MM.1S (cell line): Measurements from ENCODE around the gene C1orf116.

Experiments
- DNase-seq: peaks from one replicate; pipeline ENCODE4 v3.0.0-alpha.2; 2015
- H2AFZ ChIP-seq: fragments of 300-600 bp; sonication (generic); 2 replicates; pipeline ENCODE4 v1.6.0; 2016; ENCODE audit warnings: antibody characterized with exemption, low read length
- H3F3A ChIP-seq: fragments of 300-600 bp; sonication (generic); 2 replicates; pipeline ENCODE4 v1.6.1; 2016; ENCODE audit warnings: mild to moderate bottlenecking, antibody characterized with exemption, low read length, moderate library complexity, mixed read lengths; ENCODE audit not compliant: insufficient read depth
- H3K27ac ChIP-seq: fragments of 300-600 bp; sonication (generic); 2 replicates; pipeline ENCODE4 v1.5.1; 2016; ENCODE audit warnings: mild to moderate bottlenecking, low read length
- H3K27me3 ChIP-seq: fragments of 300-600 bp; sonication (generic); replicated peaks from 2 replicates; pipeline ENCODE4 v1.6.0; 2016; ENCODE audit warnings: low read length; ENCODE audit not compliant: insufficient read depth
- H3K36me3 ChIP-seq: fragments of 300-600 bp; sonication (generic); replicated peaks from 2 replicates; pipeline ENCODE4 v1.6.1; 2016; ENCODE audit warnings: mild to moderate bottlenecking, low read length, mixed read lengths; ENCODE audit not compliant: insufficient read depth
- H3K4me1 ChIP-seq: fragments of 300-600 bp; sonication (generic); 2 replicates; pipeline ENCODE4 v1.6.1; 2016; ENCODE audit warnings: low read length, mixed read lengths
- H3K4me2 ChIP-seq: fragments of 300-600 bp; sonication (generic); 2 replicates; pipeline ENCODE4 v1.6.0; 2016; ENCODE audit warnings: low read depth, low read length
- H3K4me3 ChIP-seq: fragments of 300-600 bp; sonication (generic); 2 replicates; pipeline ENCODE4 v1.5.1; 2016; ENCODE audit warnings: low read length, mixed read lengths
- H3K79me2 ChIP-seq: fragments of 300-600 bp; sonication (generic); 2 replicates; pipeline ENCODE4 v1.6.1; 2016; ENCODE audit warnings: mixed run types, low read length, mixed read lengths
- H3K9ac ChIP-seq: fragments of 300-600 bp; sonication (generic); 2 replicates; pipeline ENCODE4 v1.6.1; 2016; ENCODE audit warnings: low read length, mixed read lengths
- H3K9me2 ChIP-seq: fragments of 300-600 bp; sonication (generic); replicated peaks from 2 replicates; pipeline ENCODE4 v1.6.1; 2016; ENCODE audit warnings: mild to moderate bottlenecking, low read length, mixed read lengths; ENCODE audit not compliant: insufficient read depth
- H3K9me3 ChIP-seq: fragments of 300-600 bp; sonication (generic); replicated peaks from 2 replicates; pipeline ENCODE4 v1.6.1; 2016; ENCODE audit warnings: mild to moderate bottlenecking, low read length, mixed read lengths; ENCODE audit not compliant: insufficient read depth
- H4K20me1 ChIP-seq: fragments of 300-600 bp; sonication (generic); 2 replicates; pipeline ENCODE4 v1.6.1; 2016; ENCODE audit warnings: mild to moderate bottlenecking, low read length, moderate library complexity, mixed read lengths; ENCODE audit not compliant: insufficient read depth
- EZH2 ChIP-seq: fragments of 300-600 bp; sonication (generic); optimal IDR thresholded peaks from 2 replicates; pipeline ENCODE3; 2017; ENCODE audit warnings: low read depth, mild to moderate bottlenecking, antibody characterized with exemption, low read length, mixed read lengths
- EZH2phosphoT487 ChIP-seq: fragments of 300-600 bp; sonication (generic); IDR thresholded peaks from 2 replicates; pipeline ENCODE4 v1.6.1; 2018; ENCODE audit warnings: antibody characterized with exemption, low read length
- TF ChIP-seq, protein P1 (sequence below): fragments of 300-600 bp; sonication (generic); IDR thresholded peaks from 2 replicates; pipeline ENCODE4 v1.5.1; 2016; ENCODE audit warnings: antibody characterized with exemption, low read length, mixed read lengths

C1orf116 gene

DNA sequence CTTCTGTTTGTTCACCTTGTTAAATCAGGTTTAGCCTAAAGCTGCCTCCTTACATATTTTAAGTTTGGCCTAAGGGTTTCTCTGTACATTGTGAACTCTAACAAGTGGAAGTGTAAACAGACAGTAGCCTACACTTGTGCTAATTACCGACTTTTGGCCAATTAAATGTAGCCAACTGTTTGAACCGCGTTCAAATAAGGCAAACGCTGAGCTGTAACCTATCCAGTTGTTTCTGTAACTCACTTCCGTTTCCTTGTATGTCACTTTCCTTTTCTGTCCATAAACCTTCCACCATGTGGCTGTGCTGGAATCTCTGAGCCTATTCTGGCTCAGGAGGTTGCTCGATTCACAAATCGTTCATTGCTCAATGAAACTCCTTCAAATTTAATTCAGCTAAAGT lies 54.3 kb downstream of the C1orf116 start:
- no peaks in the 10 kb centered on the region for H3K4me1 ChIP-seq
- no peak overlapping the region for H2AFZ ChIP-seq
- H4K20me1 ChIP-seq: no peaks in the 10 kb centered on the region
- no peak overlapping the region for H3K9ac ChIP-seq
- H3F3A ChIP-seq: no peaks in the 10 kb centered on the region
- H3K9me3 ChIP-seq: no peaks in the 10 kb centered on the region
- no peak for TF ChIP-seq EZH2phosphoT487
- TF ChIP-seq, protein P1, sequence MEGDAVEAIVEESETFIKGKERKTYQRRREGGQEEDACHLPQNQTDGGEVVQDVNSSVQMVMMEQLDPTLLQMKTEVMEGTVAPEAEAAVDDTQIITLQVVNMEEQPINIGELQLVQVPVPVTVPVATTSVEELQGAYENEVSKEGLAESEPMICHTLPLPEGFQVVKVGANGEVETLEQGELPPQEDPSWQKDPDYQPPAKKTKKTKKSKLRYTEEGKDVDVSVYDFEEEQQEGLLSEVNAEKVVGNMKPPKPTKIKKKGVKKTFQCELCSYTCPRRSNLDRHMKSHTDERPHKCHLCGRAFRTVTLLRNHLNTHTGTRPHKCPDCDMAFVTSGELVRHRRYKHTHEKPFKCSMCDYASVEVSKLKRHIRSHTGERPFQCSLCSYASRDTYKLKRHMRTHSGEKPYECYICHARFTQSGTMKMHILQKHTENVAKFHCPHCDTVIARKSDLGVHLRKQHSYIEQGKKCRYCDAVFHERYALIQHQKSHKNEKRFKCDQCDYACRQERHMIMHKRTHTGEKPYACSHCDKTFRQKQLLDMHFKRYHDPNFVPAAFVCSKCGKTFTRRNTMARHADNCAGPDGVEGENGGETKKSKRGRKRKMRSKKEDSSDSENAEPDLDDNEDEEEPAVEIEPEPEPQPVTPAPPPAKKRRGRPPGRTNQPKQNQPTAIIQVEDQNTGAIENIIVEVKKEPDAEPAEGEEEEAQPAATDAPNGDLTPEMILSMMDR: no peak
- no peak for TF ChIP-seq EZH2
- H3K36me3 ChIP-seq: no peaks in the 10 kb centered on the region
- H3K4me2 ChIP-seq: no peak overlapping the region
- no peaks in the 10 kb centered on the region for H3K9me2 ChIP-seq
- DNase-seq: no peak
- H3K79me2 ChIP-seq: no peaks in the 10 kb centered on the region
- H3K4me3 ChIP-seq: no peak overlapping the region
- no peaks in the 10 kb centered on the region for H3K27me3 ChIP-seq
- no peak overlapping the region for H3K27ac ChIP-seq

DNA sequence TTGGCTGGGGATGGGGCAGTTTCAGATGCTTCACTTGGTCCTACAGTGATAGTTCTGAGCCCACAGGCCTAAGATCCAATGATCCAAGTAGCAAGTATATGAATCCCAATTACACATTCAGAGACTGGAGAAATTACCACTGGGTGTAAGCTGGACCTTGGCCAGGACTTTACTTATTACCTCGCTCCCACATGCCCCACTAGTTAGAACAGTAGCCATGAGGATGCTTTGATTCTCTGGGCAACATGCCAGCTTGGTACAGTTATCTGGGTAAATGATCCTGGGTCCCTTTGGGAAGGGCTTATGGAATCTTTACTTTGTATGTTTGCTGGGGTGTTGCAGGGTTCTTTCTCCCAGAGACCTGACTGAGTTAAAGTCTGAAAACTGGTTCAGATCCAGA lies 57.2 kb downstream of the C1orf116 start:
- Histone ChIP-seq H3K27ac (no peak overlapping the region), H3K4me2 (no peak overlapping the region), H2AFZ (no peak overlapping the region), H3K9me2 (no peaks in the 10 kb centered on the region), H3K36me3 (no peaks in the 10 kb centered on the region), H3F3A (no peaks in the 10 kb centered on the region), H3K79me2 (no peaks in the 10 kb centered on the region), H4K20me1 (no peaks in the 10 kb centered on the region), H3K4me1 (no peaks in the 10 kb centered on the region), H3K9me3 (no peaks in the 10 kb centered on the region), H3K27me3 (no peaks in the 10 kb centered on the region), H3K9ac (no peak overlapping the region), H3K4me3 (no peak overlapping the region)
- TF ChIP-seq EZH2: no peak
- TF ChIP-seq, protein P1: no peak
- no peak for TF ChIP-seq EZH2phosphoT487
- DNase-seq: no peak

GRCh38 chr1:206974140-206974539 lies 58.4 kb downstream of the C1orf116 start:
- H4K20me1 ChIP-seq: no peaks in the 10 kb centered on the region
- no peaks in the 10 kb centered on the region for H3K4me1 ChIP-seq
- H3K9me2 ChIP-seq: no peaks in the 10 kb centered on the region
- no peak overlapping the region for H2AFZ ChIP-seq
- DNase-seq: no peak
- no peak overlapping the region for H3K4me2 ChIP-seq
- TF ChIP-seq EZH2phosphoT487: no peak
- TF ChIP-seq, protein P1: no peak
- no peak for TF ChIP-seq EZH2
- H3K79me2 ChIP-seq: no peaks in the 10 kb centered on the region
- H3K36me3 ChIP-seq: no peaks in the 10 kb centered on the region
- H3K9ac ChIP-seq: no peak overlapping the region
- H3K27me3 ChIP-seq: no peaks in the 10 kb centered on the region
- H3K27ac ChIP-seq: no peak overlapping the region
- no peaks in the 10 kb centered on the region for H3F3A ChIP-seq
- no peak overlapping the region for H3K4me3 ChIP-seq
- no peaks in the 10 kb centered on the region for H3K9me3 ChIP-seq
